Osteoblast (primary cell): ENCODE measurements around the gene WASF2. TPM values are rescaled to one million over a fixed set of nuclear protein-coding genes. Genes with fewer than 3 reads are reported as not detected.

ENCODE experiments used
- DNase-seq: peaks from one replicate; pipeline ENCODE4 v3.0.0; 2011; ENCODE audit warnings: low spot score, mixed read lengths; ENCODE audit not compliant: insufficient read length; ENCODE audit errors: missing footprints
- H2AFZ ChIP-seq: 2 replicates; pipeline ENCODE4 v1.6.0; 2011; ENCODE audit warnings: mild to moderate bottlenecking, low read length
- H3K27ac ChIP-seq: 2 replicates; pipeline ENCODE4 v1.5.1; 2011; ENCODE audit warnings: mild to moderate bottlenecking, low read depth, low read length, moderate library complexity
- H3K27me3 ChIP-seq: 2 replicates; pipeline ENCODE4 v1.6.0; 2012; ENCODE audit warnings: mild to moderate bottlenecking, control low read depth, inconsistent platforms, low read length, moderate library complexity; ENCODE audit not compliant: insufficient read depth
- H3K36me3 ChIP-seq: 2 replicates; pipeline ENCODE4 v1.5.1; 2011; ENCODE audit warnings: mild to moderate bottlenecking, low read length, control low read depth, moderate library complexity; ENCODE audit not compliant: insufficient read depth
- H3K4me1 ChIP-seq: 2 replicates; pipeline ENCODE4 v1.5.1; 2011; ENCODE audit warnings: mild to moderate bottlenecking, low read length, control low read depth, moderate library complexity; ENCODE audit not compliant: insufficient read depth
- H3K4me2 ChIP-seq: 2 replicates; pipeline ENCODE4 v1.6.0; 2011; ENCODE audit warnings: mild to moderate bottlenecking, low read length; ENCODE audit not compliant: insufficient read depth
- H3K4me3 ChIP-seq: fragments of 200-600 bp; sonication (generic); 3 replicates; pipeline ENCODE4 v1.5.1; 2012; ENCODE audit warnings: mild to moderate bottlenecking, low read length, inconsistent platforms; ENCODE audit not compliant: insufficient read depth
- H3K79me2 ChIP-seq: 2 replicates; pipeline ENCODE4 v1.6.0; 2012; ENCODE audit warnings: mild to moderate bottlenecking, low read length, control low read depth, inconsistent platforms; ENCODE audit not compliant: insufficient read depth
- H3K9me3 ChIP-seq: 2 replicates; pipeline ENCODE4 v1.5.1; 2011; ENCODE audit warnings: low read depth, low read length, control low read depth
- H4K20me1 ChIP-seq: 2 replicates; pipeline ENCODE4 v1.6.0; 2012; ENCODE audit warnings: mild to moderate bottlenecking, low read length, control low read depth; ENCODE audit not compliant: insufficient read depth
- CTCF ChIP-seq: IDR thresholded peaks from 2 replicates; pipeline ENCODE4 v1.5.1; 2011; ENCODE audit warnings: mild to moderate bottlenecking, low read depth, low read length, moderate library complexity; ENCODE audit errors: extremely low read depth
- total RNA-seq: library from RNA; depleted of rRNA; stranded (reverse); fragments of >200 nt; gene quantifications from 2 replicates; pipeline ENCODE4 v1.2.3, GENCODE V29; 2012

WASF2 gene
- total RNA-seq, 1 donor: 24.6 TPM

- peak overlapping the region; percentile 38 for H3K27ac ChIP-seq
These were observed 86.8 kb downstream of the WASF2 start for GRCh38 chr1:27403065-27403726.

GRCh38 chr1:27402349-27402754, 87.6 kb downstream of the WASF2 start:
- DNase-seq: peak; percentile 97
- H3K4me2 ChIP-seq: no peak overlapping the region
- no peaks in the 10 kb centered on the region for H4K20me1 ChIP-seq
- H3K4me1 ChIP-seq: peaks cover 40% of the 10 kb centered on the region
- H3K36me3 ChIP-seq: peaks cover 10% of the 10 kb centered on the region
- H3K27ac ChIP-seq: peak overlapping the region; percentile 38
- no peak overlapping the region for H2AFZ ChIP-seq
- H3K79me2 ChIP-seq: no peaks in the 10 kb centered on the region
- H3K9me3 ChIP-seq: no peaks in the 10 kb centered on the region
- peak; percentile 74 for TF ChIP-seq CTCF
- no peak overlapping the region for H3K4me3 ChIP-seq
- H3K27me3 ChIP-seq: peaks cover 11% of the 10 kb centered on the region

More at GRCh38 chr1:27403065-27403726, 86.8 kb downstream of the WASF2 start:
- Histone ChIP-seq H3K4me2 (peak overlapping the region; percentile 58), H3K4me1 (peaks cover 40% of the 10 kb centered on the region), H3K36me3 (peaks cover 16% of the 10 kb centered on the region), H3K4me3 (no peak overlapping the region), H4K20me1 (no peaks in the 10 kb centered on the region), H3K27me3 (peaks cover 11% of the 10 kb centered on the region), H3K79me2 (no peaks in the 10 kb centered on the region), H2AFZ (peak overlapping the region; percentile 46), H3K9me3 (no peaks in the 10 kb centered on the region)
- TF ChIP-seq CTCF: peak; percentile 24
- peak; percentile 93 for DNase-seq

DNA sequence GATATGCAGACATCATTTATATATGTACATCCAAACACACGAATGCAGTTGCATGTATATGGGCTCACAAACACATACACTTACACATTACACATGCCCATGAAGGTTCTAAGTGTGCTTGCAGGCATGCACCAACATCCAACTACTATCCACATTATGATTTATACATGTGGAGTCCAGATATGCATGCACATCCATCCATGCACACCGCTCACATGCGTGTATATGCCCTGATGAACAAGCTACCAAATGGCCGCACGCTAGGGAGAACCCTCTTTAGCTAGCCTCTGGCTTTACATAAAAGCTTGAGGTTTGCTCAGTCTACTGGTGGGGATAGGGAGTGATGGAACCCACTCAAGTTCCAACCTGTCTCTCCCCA, 89.0 kb downstream of the WASF2 start:
- no peak for DNase-seq
- peaks cover 36% of the 10 kb centered on the region for H3K4me1 ChIP-seq
- H3K79me2 ChIP-seq: no peaks in the 10 kb centered on the region
- no peak overlapping the region for H3K4me2 ChIP-seq
- no peak overlapping the region for H3K4me3 ChIP-seq
- H2AFZ ChIP-seq: no peak overlapping the region
- no peak overlapping the region for H3K27ac ChIP-seq
- no peak for TF ChIP-seq CTCF
- no peaks in the 10 kb centered on the region for H4K20me1 ChIP-seq
- no peaks in the 10 kb centered on the region for H3K9me3 ChIP-seq
- peaks cover 11% of the 10 kb centered on the region for H3K27me3 ChIP-seq
- no peaks in the 10 kb centered on the region for H3K36me3 ChIP-seq

DNA sequence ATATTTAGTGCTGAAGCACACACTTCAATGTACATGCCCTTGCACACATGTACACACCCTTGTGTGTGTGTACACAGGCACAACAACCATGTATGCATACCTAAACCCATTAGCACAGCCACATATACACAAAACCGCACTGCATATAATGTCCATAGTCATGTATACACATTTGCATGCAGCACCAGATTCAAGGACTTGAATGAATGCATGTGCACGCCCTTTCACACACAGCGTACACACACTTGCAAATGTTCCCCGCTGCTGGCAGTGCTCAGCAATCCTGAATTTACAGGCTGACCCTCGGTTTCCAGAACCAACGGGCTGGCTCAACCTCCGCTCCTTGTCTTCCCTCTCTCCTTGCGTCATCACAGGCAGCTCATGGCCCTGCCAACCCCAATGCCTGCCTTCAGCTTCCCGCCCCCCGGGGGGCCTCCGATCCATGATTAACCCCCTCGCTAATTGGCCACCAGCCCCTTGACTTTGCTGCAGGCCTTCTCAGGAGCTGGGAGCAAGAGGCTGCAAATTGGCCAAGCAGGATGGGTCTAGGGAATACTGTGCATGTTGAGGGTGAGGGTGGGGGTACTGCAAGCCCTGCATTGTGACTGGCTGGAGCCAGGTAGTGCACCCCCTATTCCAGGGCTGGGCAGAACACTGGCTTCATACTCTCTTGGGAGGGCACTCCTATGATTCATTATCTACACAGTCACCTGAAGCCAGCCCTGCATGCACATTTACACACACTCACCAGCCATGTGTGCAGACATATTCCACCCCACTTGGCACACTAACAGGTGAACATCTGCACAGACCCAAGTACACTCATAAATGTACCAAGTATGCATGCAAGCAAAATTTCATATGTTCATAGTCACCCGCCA, 89.6 kb downstream of the WASF2 start:
- H3K27me3 ChIP-seq: peaks cover 11% of the 10 kb centered on the region
- no peaks in the 10 kb centered on the region for H3K79me2 ChIP-seq
- peak; percentile 84 for DNase-seq
- H4K20me1 ChIP-seq: no peaks in the 10 kb centered on the region
- no peak overlapping the region for H2AFZ ChIP-seq
- no peak for TF ChIP-seq CTCF
- H3K36me3 ChIP-seq: no peaks in the 10 kb centered on the region
- H3K9me3 ChIP-seq: no peaks in the 10 kb centered on the region
- H3K4me2 ChIP-seq: no peak overlapping the region
- no peak overlapping the region for H3K4me3 ChIP-seq
- peaks cover 33% of the 10 kb centered on the region for H3K4me1 ChIP-seq
- H3K27ac ChIP-seq: no peak overlapping the region
